OCI-LY3 (cell line): ENCODE measurements around the gene CCL26.
"Not testable (repeated sequence)": the region's sequence is repeated elsewhere in the genome, so short reads cannot be mapped to it uniquely, and the experiment has no call there.

Experiments used
- H2AFZ ChIP-seq: fragments of 200-600, 300-600 bp; shearing (Covaris generic); 2 replicates; pipeline ENCODE4 v1.6.0; 2014; ENCODE audit warnings: antibody characterized with exemption, low read depth, low read length
- H3K27ac ChIP-seq: fragments of 200-600, 300-600 bp; sonication (generic); 2 replicates; pipeline ENCODE4 v1.5.1; 2014; ENCODE audit warnings: mild to moderate bottlenecking, low read length, moderate library complexity, mixed read lengths
- H3K27me3 ChIP-seq: fragments of 200-600, 300-600 bp; sonication (generic); 2 replicates; pipeline ENCODE4 v1.6.1; 2014; ENCODE audit warnings: low read depth, low read length, mixed read lengths
- H3K36me3 ChIP-seq: fragments of 200-600, 300-600 bp; sonication (generic); replicated peaks from 2 replicates; pipeline ENCODE3; 2014; ENCODE audit warnings: low read depth, low read length, mixed read lengths
- H3K4me1 ChIP-seq: fragments of 300-600, 200-600 bp; sonication (generic); 2 replicates; pipeline ENCODE4 v1.6.1; 2014; ENCODE audit warnings: low read length, mixed read lengths
- H3K4me2 ChIP-seq: fragments of 200-600, 300-600 bp; sonication (generic); 2 replicates; pipeline ENCODE4 v1.6.1; 2014; ENCODE audit warnings: low read length, mixed read lengths
- H3K4me3 ChIP-seq: fragments of 300-600, 200-600 bp; sonication (generic); 2 replicates; pipeline ENCODE4 v1.5.1; 2014; ENCODE audit warnings: antibody characterized with exemption, mild to moderate bottlenecking, low read length, moderate library complexity
- H3K79me2 ChIP-seq: fragments of 300-600, 200-600 bp; shearing (Covaris generic); 2 replicates; pipeline ENCODE4 v1.6.1; 2014; ENCODE audit warnings: mild to moderate bottlenecking, low read length, mixed read lengths
- H3K9ac ChIP-seq: fragments of 300-600, 200-600 bp; shearing (Covaris generic); 2 replicates; pipeline ENCODE4 v1.6.0; 2014; ENCODE audit warnings: mild to moderate bottlenecking, low read length, moderate library complexity
- H3K9me3 ChIP-seq: fragments of 200-600, 300-600 bp; shearing (Covaris generic); 2 replicates; pipeline ENCODE4 v1.6.1; 2014; ENCODE audit warnings: low read length, mixed read lengths; ENCODE audit not compliant: insufficient read depth
- H4K20me1 ChIP-seq: fragments of 200-600, 300-600 bp; sonication (generic); 2 replicates; pipeline ENCODE4 v1.6.1; 2016; ENCODE audit warnings: low read length, mixed read lengths; ENCODE audit not compliant: insufficient read depth
- CTCF ChIP-seq: fragments of 200-600, 300-600 bp; sonication (generic); IDR thresholded peaks from 2 replicates; pipeline ENCODE4 v1.5.1; 2014; ENCODE audit warnings: antibody characterized with exemption, low read length, low read depth
- EZH2phosphoT487 ChIP-seq: fragments of 200-600 bp; shearing (Covaris generic); IDR thresholded peaks from 2 replicates; pipeline ENCODE4 v1.6.1; 2018; ENCODE audit warnings: antibody characterized with exemption, mixed run types, low read depth

The CCL26 gene

GRCh38 chr7:75762350-75762917, 9.6 kb downstream of the CCL26 start:
- Histone ChIP-seq H3K9ac (no peak overlapping the region), H3K79me2 (no peaks in the 10 kb centered on the region), H3K9me3 (no peaks in the 10 kb centered on the region), H3K27me3 (no peaks in the 10 kb centered on the region), H3K4me3 (no peak overlapping the region), H3K36me3 (no peaks in the 10 kb centered on the region), H4K20me1 (no peaks in the 10 kb centered on the region), H3K4me1 (0 out of 2 replicates have a peak, but pooled peaks cover 3% of the 10 kb centered on the region), H3K4me2 (no peak overlapping the region), H2AFZ (no peak overlapping the region), H3K27ac (no peak overlapping the region)
- TF ChIP-seq EZH2phosphoT487 (no peak), CTCF (peak; percentile 75)

DNA sequence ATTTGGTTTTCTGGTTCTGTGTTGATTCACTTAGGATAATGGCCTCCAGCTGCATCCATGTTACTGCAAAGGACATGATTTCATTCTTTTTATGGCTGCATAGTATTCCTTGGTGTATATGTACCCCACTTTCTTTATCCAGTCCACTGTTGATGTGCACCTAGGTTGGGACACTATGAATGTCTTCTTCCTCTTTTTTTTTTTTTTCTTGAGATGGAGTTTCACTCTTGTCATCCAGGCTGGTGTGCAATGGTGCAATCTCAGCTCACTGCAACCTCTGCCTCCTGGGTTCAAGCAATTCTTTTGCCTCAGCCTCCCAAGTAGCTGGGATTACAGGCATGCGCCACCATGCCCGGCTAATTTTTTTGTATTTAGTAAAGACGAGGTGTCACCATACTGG, 10.2 kb downstream of the CCL26 start:
- not testable (repeated sequence) for H2AFZ ChIP-seq, H3K9me3 ChIP-seq, H3K27me3 ChIP-seq, H3K4me3 ChIP-seq, H3K9ac ChIP-seq, H3K36me3 ChIP-seq, H3K79me2 ChIP-seq, H3K4me2 ChIP-seq, H4K20me1 ChIP-seq, H3K4me1 ChIP-seq, H3K27ac ChIP-seq

- Histone ChIP-seq H3K9me3 (no peaks in the 10 kb centered on the region), H3K4me1 (0 out of 2 replicates have a peak, but pooled peaks cover 3% of the 10 kb centered on the region), H3K36me3 (no peaks in the 10 kb centered on the region), H4K20me1 (no peaks in the 10 kb centered on the region), H3K4me2 (no peak overlapping the region), H3K27ac (no peak overlapping the region), H3K79me2 (no peaks in the 10 kb centered on the region), H3K4me3 (no peak overlapping the region), H3K9ac (no peak overlapping the region), H3K27me3 (no peaks in the 10 kb centered on the region), H2AFZ (no peak overlapping the region)
- TF ChIP-seq EZH2phosphoT487: no peak
- no peak for TF ChIP-seq CTCF
These were observed 13.5 kb downstream of the CCL26 start for GRCh38 chr7:75758491-75758890.

DNA sequence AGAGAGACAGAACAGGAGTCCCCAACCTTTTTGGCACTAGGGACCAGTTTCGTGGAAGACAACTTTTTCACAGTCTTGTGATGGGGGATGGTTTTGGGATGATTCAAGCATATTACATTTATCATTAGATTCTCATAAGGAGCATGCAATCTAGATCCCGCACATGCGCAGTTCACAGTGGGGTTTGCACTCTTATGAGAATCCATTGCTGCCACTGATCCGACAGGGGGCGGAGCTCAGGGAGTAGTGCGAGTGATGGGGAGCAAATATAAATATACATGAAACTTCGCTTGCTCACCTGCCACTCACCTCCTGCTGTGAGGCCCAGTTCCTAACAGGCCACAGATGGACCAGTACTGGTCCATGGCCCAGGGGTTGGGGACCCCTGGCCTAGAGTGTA, 14.2 kb downstream of the CCL26 start:
- Histone ChIP-seq H3K9me3 (no peaks in the 10 kb centered on the region), H3K36me3 (no peaks in the 10 kb centered on the region), H3K4me2 (no peak overlapping the region), H3K4me3 (no peak overlapping the region), H3K4me1 (0 out of 2 replicates have a peak, but pooled peaks cover 3% of the 10 kb centered on the region), H3K27me3 (no peaks in the 10 kb centered on the region), H4K20me1 (no peaks in the 10 kb centered on the region), H3K27ac (no peak overlapping the region), H3K9ac (no peak overlapping the region), H3K79me2 (no peaks in the 10 kb centered on the region), H2AFZ (no peak overlapping the region)
- TF ChIP-seq CTCF (no peak), EZH2phosphoT487 (no peak)
